HepG2 (cell line): Measurements from ENCODE around the gene G6PC3. TPM values are rescaled to one million over a fixed set of nuclear protein-coding genes. Genes with fewer than 3 reads are reported as not detected.

ENCODE experiments used
- CREB1 ChIP-seq, 2 experiments: fragments of 450-650 bp in 1 of 2; IDR thresholded peaks; 2 replicates each; pipeline ENCODE4 v1.6.1; 2016 to 2017; ENCODE audit warnings: control low read depth in 1 of 2, mild to moderate bottlenecking in 1 of 2, missing compliant biosample characterization in 1 of 2, missing genetic modification characterization in 1 of 2
- EP300 ChIP-seq, 3 experiments: sonication (generic) in 1 of 3; formaldehyde crosslinking in 1 of 3; IDR thresholded peaks; 2 replicates each; pipeline versions ENCODE4 v1.5.1 to v1.6.1; 2011 to 2020; ENCODE audit warnings: low read depth in 2 of 3, low read length in 2 of 3, borderline replicate concordance in 1 of 3, improper control_type of control experiment in 1 of 3, mild to moderate bottlenecking in 1 of 3, missing genetic modification reagents in 1 of 3, moderate library complexity in 1 of 3
- RARG ChIP-seq: sonication (generic); formaldehyde crosslinking; IDR thresholded peaks from 2 replicates; pipeline ENCODE4 v1.4.0; 2020; ENCODE audit warnings: low read depth, mild to moderate bottlenecking, missing genetic modification reagents
- TAF1 ChIP-seq: sonication (generic); formaldehyde crosslinking; IDR thresholded peaks from 2 replicates; pipeline ENCODE4 v1.4.0; 2020; ENCODE audit warnings: missing genetic modification reagents
- ZNF230 ChIP-seq: sonication (generic); formaldehyde crosslinking; IDR thresholded peaks from 2 replicates; pipeline ENCODE4 v1.4.0; 2020; ENCODE audit warnings: mild to moderate bottlenecking, missing genetic modification reagents
- ZNF234 ChIP-seq: sonication (generic); formaldehyde crosslinking; conservative IDR thresholded peaks from 2 replicates; pipeline ENCODE4 v1.5.1; 2020; ENCODE audit warnings: mild to moderate bottlenecking, missing genetic modification reagents
- ZNF296 ChIP-seq: sonication (generic); formaldehyde crosslinking; conservative IDR thresholded peaks from 2 replicates; pipeline ENCODE4 v1.5.0; 2020; ENCODE audit warnings: mild to moderate bottlenecking, missing genetic modification reagents
- ZNF343 ChIP-seq: sonication (generic); formaldehyde crosslinking; IDR thresholded peaks from 2 replicates; pipeline ENCODE4 v1.4.0; 2020; ENCODE audit warnings: mild to moderate bottlenecking, missing genetic modification reagents
- ZNF446 ChIP-seq: sonication (generic); formaldehyde crosslinking; IDR thresholded peaks from 2 replicates; pipeline ENCODE4 v1.5.0; 2020; ENCODE audit warnings: mild to moderate bottlenecking, missing genetic modification reagents
- ZNF563 ChIP-seq: sonication (generic); formaldehyde crosslinking; IDR thresholded peaks from 2 replicates; pipeline ENCODE4 v1.8.0; 2022; ENCODE audit warnings: mild to moderate bottlenecking, moderate library complexity, missing genetic modification reagents
- ZNF883 ChIP-seq: sonication (generic); formaldehyde crosslinking; IDR thresholded peaks from 2 replicates; pipeline ENCODE4 v1.5.1; 2020; ENCODE audit warnings: mild to moderate bottlenecking, missing genetic modification reagents; ENCODE audit errors: not compliant biosample characterization
- ZSCAN29 ChIP-seq: sonication (generic); formaldehyde crosslinking; conservative IDR thresholded peaks from 2 replicates; pipeline ENCODE4 v1.4.0; 2020; ENCODE audit warnings: mild to moderate bottlenecking, missing genetic modification reagents
- polyA plus RNA-seq, 8 experiments: library from polyadenylated mRNA; depleted of rRNA in 3 of 8; stranded (reverse) in 7 of 8; unstranded in 1 of 8; fragments of >200 nt; fragmentation: Illumina TruSeq in 4 of 8; extraction: Trizol in 4 of 8; gene quantifications; 2 replicates each; pipeline versions ENCODE4 v1.2.1 to v1.2.3, GENCODE V29; 2011 to 2016; ENCODE audit warnings: low read depth in 4 of 8, missing spikeins in 1 of 8, mixed read lengths in 1 of 8; ENCODE audit not compliant: insufficient read depth in 1 of 8
- total RNA-seq, 5 experiments: library from RNA; depleted of rRNA; stranded (reverse); fragments of >200 nt; fragmentation: Illumina TruSeq; extraction: Trizol; gene quantifications; 2 replicates each; pipeline ENCODE4 v1.2.3, GENCODE V29; 2016; ENCODE audit warnings: low read depth in 1 of 5
- TF ChIP-seq, protein P1 (sequence below): IDR thresholded peaks from 2 replicates; pipeline ENCODE4 v1.6.1; 2016
- TF ChIP-seq, protein P2 (sequence below): sonication (generic); formaldehyde crosslinking; IDR thresholded peaks from 2 replicates; pipeline ENCODE4 v1.5.1; 2020; ENCODE audit warnings: mild to moderate bottlenecking, missing genetic modification reagents, moderate library complexity
- TF ChIP-seq, protein P3 (sequence below): IDR thresholded peaks from 2 replicates; pipeline ENCODE4 v1.6.1; 2016; ENCODE audit warnings: missing genetic modification reagents, missing compliant biosample characterization
- TF ChIP-seq, protein P4 (sequence below): IDR thresholded peaks from 2 replicates; pipeline ENCODE4 v1.6.1; 2016; ENCODE audit warnings: missing compliant biosample characterization, missing genetic modification reagents, borderline replicate concordance
- TF ChIP-seq, protein P5 (sequence below): IDR thresholded peaks from 2 replicates; pipeline ENCODE4 v1.6.1; 2016; ENCODE audit warnings: mild to moderate bottlenecking

The G6PC3 gene
- total and polyA plus RNA-seq, 2 of the 13 experiments (the other 11 are each of a cell fraction or from before 2014, with no cell fraction given), result 38.5 to 75.8 TPM

DNA sequence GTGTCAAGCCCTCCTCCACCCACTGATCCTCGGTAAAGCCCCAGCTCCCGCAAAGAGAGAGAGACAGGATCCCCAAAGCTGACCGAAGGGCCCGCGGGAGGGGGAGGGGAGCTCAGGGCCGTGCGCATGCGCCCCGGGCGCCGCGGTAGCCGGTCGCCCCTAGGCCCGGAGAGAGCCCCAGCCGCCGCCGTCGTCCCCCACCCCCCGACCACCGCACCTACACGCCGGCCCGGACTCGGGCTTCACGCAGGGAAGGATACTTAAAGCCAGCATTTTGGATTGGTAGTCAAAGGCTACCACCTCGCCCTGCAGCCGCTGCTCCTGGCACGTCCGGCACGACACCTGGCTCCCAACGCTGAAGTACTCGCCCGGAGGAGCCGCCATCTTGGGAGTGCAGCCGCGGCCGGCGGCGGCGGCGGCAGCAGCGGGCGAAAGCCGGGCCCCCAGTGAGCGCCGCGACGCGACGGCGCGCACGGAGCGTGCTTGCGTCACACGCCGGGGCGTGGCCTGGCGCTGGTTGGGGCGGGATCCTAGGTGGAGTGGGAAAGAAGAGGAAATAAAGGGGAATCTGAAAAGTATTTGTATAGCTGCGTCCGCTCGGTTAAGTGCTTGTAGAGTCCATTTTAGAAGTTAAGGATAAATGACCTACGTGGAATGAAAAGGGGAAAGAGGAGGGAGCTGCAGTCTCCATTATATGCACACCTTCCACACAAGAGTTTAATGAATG, 4.2 kb upstream of the G6PC3 start, which contains the start of gene LSM12 (continued):
- TF ChIP-seq ZNF883 (CRISPR knock-in tag) (peak; percentile 47), ZNF446 (CRISPR knock-in tag) (peak; percentile 69; the same call in 1 of the 2 replicates), ZSCAN29 (CRISPR knock-in tag) (peak; percentile 65; the same call in 1 of the 2 replicates), EP300 (IDR thresholded peaks at IDR 0.05; ENCODE audit: low read depth in 2 of 2, low read length in 2 of 2) (no peak), EP300 (CRISPR knock-in tag; IDR thresholded peaks at IDR 0.05; ENCODE audit: borderline replicate concordance) (no peak), ZNF343 (CRISPR knock-in tag) (peak; percentile 27; the same call in 1 of the 2 replicates), ZNF230 (CRISPR knock-in tag) (0 out of 2 replicates have a peak, but pooled peaks have one; percentile 66), RARG (CRISPR knock-in tag) (no peak; the same call in 1 of the 2 replicates), ZNF234 (CRISPR knock-in tag) (no peak), TAF1 (CRISPR knock-in tag) (peak; percentile 65), ZNF296 (CRISPR knock-in tag) (no peak), CREB1 (IDR thresholded peaks at IDR 0.05) (peak; percentile 86), CREB1 (CRISPR knock-in tag; IDR thresholded peaks at IDR 0.05) (no peak; the same call in 1 of the 2 replicates), ZNF563 (CRISPR knock-in tag) (peak; percentile 90; the same call in 1 of the 2 replicates)
- TF ChIP-seq, protein P1, sequence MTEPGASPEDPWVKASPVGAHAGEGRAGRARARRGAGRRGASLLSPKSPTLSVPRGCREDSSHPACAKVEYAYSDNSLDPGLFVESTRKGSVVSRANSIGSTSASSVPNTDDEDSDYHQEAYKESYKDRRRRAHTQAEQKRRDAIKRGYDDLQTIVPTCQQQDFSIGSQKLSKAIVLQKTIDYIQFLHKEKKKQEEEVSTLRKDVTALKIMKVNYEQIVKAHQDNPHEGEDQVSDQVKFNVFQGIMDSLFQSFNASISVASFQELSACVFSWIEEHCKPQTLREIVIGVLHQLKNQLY (CRISPR knock-in tag), result 0 out of 2 replicates have a peak, but pooled peaks have one; percentile 39
- TF ChIP-seq, protein P2, sequence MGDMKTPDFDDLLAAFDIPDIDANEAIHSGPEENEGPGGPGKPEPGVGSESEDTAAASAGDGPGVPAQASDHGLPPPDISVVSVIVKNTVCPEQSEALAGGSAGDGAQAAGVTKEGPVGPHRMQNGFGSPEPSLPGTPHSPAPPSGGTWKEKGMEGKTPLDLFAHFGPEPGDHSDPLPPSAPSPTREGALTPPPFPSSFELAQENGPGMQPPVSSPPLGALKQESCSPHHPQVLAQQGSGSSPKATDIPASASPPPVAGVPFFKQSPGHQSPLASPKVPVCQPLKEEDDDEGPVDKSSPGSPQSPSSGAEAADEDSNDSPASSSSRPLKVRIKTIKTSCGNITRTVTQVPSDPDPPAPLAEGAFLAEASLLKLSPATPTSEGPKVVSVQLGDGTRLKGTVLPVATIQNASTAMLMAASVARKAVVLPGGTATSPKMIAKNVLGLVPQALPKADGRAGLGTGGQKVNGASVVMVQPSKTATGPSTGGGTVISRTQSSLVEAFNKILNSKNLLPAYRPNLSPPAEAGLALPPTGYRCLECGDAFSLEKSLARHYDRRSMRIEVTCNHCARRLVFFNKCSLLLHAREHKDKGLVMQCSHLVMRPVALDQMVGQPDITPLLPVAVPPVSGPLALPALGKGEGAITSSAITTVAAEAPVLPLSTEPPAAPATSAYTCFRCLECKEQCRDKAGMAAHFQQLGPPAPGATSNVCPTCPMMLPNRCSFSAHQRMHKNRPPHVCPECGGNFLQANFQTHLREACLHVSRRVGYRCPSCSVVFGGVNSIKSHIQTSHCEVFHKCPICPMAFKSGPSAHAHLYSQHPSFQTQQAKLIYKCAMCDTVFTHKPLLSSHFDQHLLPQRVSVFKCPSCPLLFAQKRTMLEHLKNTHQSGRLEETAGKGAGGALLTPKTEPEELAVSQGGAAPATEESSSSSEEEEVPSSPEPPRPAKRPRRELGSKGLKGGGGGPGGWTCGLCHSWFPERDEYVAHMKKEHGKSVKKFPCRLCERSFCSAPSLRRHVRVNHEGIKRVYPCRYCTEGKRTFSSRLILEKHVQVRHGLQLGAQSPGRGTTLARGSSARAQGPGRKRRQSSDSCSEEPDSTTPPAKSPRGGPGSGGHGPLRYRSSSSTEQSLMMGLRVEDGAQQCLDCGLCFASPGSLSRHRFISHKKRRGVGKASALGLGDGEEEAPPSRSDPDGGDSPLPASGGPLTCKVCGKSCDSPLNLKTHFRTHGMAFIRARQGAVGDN (CRISPR knock-in tag), result peak; percentile 82
- TF ChIP-seq, protein P3, sequence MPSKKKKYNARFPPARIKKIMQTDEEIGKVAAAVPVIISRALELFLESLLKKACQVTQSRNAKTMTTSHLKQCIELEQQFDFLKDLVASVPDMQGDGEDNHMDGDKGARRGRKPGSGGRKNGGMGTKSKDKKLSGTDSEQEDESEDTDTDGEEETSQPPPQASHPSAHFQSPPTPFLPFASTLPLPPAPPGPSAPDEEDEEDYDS (CRISPR knock-in tag), result peak; percentile 83
- TF ChIP-seq, protein P4, sequence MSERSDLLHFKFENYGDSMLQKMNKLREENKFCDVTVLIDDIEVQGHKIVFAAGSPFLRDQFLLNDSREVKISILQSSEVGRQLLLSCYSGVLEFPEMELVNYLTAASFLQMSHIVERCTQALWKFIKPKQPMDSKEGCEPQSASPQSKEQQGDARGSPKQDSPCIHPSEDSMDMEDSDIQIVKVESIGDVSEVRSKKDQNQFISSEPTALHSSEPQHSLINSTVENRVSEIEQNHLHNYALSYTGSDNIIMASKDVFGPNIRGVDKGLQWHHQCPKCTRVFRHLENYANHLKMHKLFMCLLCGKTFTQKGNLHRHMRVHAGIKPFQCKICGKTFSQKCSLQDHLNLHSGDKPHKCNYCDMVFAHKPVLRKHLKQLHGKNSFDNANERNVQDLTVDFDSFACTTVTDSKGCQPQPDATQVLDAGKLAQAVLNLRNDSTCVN (CRISPR knock-in tag), result no peak
- TF ChIP-seq, protein P5, sequence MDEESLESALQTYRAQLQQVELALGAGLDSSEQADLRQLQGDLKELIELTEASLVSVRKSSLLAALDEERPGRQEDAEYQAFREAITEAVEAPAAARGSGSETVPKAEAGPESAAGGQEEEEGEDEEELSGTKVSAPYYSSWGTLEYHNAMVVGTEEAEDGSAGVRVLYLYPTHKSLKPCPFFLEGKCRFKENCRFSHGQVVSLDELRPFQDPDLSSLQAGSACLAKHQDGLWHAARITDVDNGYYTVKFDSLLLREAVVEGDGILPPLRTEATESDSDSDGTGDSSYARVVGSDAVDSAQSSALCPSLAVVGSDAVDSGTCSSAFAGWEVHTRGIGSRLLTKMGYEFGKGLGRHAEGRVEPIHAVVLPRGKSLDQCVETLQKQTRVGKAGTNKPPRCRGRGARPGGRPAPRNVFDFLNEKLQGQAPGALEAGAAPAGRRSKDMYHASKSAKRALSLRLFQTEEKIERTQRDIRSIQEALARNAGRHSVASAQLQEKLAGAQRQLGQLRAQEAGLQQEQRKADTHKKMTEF (CRISPR knock-in tag), result no peak; the same call in 1 of the 2 replicates
